Stimulated activated CD8-positive, alpha-beta memory T cell treated with anti-CD3 and anti-CD28 coated beads, Interleukin-15, amount 100 ng/mL, for 1 hour (primary cell): ENCODE data around the gene NPAS2.

ENCODE experiments used
- DNase-seq: peaks from one replicate; pipeline ENCODE4 v3.0.0-alpha.2; 2020; ENCODE audit warnings: low read depth

The NPAS2 gene

DNA sequence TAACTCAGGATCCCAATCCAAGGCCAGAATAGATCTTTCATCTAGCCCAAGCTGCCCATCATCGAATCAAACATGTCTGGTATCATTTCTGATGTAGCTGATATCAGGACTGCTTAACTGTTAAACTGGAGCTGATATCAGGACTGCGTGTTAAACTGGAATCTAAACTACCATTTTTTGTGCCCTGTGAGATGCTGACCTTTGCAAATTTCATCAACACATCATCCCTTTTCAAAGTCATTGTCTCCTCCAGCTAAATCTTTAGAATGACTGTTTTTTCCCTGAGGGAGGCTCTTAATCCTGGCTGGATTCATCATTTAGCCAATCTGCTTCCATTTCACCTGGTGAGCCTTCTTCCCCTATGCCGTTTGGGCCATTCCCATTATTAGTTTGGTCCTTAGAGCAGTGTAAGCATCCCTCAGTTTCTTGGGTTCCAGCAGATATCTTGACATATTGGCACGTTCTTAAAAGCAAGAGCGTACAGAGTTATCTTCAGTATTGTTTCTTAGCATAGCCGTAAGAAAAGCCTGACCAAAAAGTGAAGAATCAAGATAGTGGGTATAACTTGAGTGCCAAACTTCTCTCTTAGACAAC lies 194.4 kb downstream of the NPAS2 start:
- DNase-seq = no peak

DNA sequence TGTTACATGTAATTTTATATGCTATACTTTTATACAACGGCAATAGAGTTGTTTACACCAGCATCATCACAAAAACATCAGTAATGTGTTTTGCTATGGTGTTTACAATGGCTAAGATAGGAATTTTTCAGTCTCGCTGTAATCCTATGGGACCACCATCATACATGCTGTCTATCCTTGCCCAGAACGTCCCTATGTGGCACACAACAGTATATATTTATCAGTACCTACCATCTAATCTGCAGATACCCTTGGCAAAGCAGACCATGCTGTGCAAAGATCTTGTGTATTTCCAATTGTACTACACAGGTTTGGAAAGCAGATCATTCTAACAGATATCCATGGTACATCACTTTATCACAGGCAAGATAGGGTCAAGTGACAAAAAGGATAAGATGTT lies 197.4 kb downstream of the NPAS2 start:
- DNase-seq = no peak

DNA sequence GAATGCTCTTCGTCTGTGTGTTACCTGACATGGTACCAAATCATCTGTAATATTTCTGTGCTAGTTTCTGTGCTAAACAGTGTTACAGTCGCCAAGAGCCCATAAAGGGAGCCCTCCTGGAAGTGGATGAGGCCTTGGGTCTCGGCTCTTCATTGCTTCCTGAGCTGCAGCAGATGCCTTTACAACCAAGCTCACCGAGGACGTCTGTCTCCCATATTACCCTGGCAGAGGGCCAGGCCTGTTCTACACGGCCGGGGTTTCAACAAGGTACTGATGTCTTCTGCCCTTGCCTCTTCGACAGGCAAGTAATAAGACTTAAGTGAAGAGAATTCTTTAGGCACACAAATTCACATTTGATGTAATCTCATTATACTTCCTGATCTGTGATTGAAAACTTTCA lies 199.0 kb downstream of the NPAS2 start:
- DNase-seq = no peak

DNA sequence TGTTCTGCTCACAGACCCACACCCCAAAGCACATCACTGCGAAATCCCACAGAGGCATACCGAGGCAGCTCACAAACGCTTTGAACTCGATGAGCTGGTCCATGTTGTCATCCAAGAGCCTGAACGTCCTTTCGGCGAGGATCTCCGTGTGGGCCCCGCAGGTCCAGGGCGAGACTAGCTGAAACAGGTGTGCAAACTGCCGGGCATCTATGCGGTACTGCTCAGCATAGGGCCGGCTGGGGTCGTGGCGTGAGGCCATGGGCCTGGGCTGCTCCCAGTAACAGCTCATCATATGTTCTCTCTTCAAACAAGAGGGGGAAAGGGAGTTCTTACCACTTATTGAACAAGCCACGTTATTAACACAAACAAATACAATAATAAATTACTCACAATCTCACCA lies 202.3 kb downstream of the NPAS2 start:
- no peak for DNase-seq

DNA sequence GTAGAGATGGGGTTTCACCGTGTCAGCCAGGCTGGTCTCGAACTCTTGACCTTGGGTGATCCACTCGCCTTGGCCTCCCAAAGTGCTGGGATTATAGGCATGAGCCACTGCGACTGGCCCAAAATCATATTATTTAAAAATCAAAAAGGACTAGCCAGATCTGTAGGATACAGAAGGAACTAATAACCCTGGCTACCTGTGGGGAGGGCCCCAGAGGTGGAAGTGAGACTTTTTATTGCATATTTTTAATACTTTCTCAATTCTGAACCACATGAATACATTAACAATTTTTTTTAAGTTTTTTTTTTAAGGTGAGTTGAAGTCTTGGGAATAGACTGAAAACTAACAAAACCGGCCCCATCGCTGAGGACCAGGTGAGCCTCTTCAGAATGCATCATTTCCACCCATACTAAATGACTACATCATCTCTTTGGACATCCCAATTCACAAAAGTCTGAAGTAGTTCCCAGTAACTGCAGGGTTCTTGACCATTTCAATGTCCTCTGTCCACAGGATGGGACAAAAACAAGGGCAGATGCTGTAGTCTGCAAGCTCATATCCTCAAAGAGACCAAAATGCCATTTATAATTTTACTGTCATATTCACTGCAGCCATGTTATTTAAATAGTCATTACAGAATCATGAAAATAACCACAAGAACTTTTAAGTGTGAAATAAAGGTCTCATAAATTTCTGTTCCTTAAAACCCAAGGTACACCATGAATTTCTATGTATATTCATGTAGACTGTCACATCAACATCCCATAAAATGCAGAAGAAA lies 203.6 kb downstream of the NPAS2 start:
- DNase-seq = no peak

DNA sequence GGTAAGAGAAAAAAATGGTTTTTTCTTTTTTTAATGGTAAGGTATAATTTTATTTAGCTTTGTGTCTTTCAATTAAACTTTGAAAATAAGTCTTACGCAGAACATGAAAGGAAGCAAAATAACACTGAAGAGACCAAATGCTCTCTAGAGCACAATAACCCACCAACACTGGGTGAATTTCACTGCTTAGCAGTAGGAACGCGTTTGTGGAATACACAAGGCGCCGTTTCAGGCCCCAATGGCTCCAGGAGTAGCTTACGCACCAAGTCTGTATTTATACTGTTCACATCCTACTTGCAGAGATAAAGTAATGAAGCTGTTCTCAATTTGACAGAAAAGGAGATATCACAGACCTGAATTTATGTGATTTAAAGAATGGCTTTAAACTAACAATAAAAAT lies 205.6 kb downstream of the NPAS2 start:
- DNase-seq = no peak

DNA sequence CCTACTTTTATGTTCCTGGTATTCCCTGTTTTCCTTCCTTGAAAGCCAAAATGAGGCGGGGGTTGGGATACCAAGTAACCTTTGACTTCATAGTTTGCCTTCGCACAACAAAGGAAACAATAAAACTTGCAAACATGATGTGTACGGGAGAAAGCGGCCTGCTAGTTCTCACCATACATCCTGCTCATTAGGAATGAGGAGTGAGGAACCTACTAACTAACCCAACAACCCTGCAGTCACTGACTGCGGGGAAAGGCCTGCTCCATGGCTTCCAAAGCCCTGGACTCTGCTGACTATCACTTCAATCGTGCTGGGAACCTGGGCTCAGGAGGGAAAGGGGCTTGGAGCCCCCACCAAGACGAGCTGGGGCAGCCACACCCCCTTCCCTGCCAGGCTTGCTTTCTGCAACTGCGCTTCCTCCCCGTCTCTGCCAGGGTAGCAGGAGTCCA lies 206.3 kb downstream of the NPAS2 start:
- DNase-seq = no peak

DNA sequence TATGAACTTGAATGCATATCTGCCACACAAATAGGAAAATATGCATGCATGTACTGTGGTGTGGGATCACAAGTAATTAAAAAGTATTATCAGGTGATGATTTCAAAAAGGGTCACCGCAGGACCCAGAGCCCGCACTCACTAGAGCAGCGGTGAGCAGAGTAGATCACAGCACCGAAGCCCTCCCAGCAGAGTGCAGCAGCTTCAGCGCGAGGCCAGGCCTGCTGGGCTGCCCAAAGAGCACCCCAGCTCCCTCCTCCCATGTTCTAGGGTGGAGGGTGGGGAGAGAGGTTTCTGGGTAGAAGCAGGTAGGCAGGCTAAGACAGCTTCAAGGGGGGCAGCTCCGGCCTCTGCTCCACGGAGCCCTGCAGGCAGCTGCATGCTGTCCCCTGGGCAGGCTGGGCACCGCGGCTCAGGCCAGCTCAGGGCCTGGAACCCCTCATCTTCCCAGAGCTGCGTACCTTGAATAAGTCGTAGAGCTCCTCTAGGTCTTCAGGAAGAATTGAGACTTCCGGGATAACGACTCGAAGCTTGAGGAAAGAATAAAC lies 207.1 kb downstream of the NPAS2 start:
- no peak for DNase-seq

DNA sequence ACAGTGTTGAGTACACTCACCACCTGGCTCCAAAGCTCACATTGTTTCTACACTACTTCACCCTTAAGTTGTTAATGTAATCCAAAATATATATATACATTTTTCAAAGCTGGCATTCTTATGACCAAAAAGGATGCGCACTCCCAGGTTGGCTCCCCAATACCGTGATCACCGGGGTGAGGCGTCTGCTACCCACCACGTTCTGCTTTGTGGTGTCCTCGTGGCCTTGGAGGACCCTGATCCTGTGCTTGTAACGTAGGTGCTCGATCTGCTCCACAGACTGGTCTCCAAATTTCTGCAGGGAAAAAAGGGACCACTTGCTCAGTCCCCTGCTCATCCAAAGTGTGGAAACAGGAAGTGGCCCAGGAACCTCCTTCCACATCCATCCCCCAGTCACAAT lies 207.9 kb downstream of the NPAS2 start:
- DNase-seq = no peak

DNA sequence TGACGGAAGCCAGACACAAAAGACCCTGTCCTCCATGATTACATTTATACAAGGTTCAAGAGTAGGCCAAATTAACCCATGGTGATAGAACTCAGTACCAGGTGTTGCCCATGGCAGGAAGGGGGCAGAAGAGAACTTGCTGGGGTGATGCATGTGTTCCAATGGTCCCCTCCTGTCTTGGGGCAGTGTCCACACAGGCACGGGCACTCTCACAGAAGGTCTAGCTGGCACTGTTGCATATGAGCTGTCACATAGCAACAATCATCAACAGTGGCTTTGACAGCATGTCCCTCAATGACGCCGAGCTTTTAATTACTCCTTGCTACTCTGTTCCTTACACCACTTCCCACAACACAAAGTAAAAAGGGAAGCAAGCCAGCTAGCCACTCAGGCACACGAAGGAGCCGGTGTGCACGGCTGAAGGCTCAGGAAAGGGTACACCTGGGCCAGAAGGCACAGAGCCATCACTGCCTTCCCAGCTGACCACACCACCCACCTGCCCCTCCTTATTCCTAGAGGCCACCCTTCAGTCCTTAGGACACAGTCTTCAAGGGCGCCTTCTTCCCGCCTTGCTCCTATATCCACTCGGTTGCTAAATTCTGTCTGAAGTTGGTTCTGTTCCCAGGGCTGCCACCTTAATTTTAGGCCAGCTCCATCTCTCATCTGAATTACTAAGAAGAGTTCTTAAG lies 211.1 kb downstream of the NPAS2 start:
- no peak for DNase-seq

DNA sequence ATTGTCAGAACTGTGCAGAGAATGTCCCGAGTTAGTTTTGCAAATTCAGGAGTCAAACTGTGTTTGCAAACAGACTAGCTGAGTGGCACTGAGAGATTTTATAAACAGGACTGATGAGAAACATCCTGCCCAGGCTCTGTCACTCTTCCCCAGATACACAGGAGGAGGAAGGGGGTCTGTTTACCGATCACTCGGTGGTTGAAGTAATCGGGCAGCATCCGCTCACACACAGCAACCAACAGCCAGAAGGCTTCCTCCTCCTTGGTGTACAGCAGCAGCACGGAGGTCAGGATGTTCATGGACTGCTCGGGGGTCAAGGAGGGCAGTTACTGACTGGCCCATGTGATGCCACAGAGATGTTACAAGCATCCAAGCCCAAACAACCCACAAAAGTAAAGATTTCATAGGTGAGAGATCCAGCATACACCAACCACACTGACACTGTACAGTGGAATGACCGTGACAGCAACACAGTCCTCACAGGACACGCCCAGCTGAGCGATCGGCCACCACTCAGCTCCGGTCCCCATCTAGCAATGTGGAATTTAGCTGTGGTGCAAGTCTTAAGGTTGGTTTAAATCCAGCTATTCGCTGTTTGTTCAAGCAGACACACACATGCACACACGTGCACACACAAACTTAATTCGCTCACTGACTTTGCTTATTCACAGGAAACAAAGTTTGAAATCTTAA lies 212.3 kb downstream of the NPAS2 start:
- no peak for DNase-seq

DNA sequence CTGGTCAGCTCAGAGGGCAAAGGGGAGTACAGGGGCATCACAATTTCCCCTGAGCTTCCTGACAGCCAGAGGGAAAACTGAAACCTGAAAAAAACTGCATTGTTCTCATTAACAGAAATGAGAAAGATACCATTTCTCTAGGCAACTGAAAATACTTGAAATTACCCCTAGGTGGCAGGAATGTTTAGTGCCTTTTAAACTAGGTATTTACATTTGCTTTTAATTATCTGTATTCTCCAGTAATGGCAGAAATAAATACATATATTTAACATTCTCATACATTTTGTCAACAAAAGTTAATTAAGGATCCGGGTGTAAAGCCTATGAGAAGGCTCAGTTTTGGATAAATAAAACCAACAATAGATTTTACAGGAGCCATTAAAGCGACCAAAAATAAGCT lies 216.6 kb downstream of the NPAS2 start:
- DNase-seq = no peak

DNA sequence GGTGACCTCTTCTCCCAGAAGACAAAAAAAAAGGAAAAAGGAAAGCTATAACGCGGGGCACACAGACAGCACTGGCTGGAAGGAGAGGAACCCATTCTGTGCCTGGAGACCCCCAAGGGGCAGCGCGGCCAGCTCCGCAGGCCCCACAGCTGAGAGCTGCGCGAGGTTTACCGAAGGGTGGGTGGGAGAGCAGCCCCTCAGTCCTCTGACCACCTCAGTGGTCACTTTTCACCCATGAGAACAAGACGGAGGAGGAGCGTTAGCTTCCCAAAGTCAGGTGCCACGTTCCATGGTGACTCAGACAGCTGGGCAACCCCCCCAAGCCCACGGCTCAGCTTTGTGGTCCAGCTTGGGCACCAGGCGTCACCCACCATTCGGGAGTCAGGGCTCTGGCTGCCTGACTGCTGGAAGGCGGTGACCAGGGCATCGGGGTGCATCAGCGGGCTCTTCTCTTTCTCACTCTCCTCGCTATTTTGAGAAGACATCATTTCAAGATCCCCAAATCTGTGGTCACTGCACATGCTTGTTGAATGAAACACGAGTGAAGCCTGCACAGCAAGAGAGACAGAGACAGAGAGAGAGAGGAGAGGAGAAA lies 217.3 kb downstream of the NPAS2 start:
- no peak for DNase-seq

DNA sequence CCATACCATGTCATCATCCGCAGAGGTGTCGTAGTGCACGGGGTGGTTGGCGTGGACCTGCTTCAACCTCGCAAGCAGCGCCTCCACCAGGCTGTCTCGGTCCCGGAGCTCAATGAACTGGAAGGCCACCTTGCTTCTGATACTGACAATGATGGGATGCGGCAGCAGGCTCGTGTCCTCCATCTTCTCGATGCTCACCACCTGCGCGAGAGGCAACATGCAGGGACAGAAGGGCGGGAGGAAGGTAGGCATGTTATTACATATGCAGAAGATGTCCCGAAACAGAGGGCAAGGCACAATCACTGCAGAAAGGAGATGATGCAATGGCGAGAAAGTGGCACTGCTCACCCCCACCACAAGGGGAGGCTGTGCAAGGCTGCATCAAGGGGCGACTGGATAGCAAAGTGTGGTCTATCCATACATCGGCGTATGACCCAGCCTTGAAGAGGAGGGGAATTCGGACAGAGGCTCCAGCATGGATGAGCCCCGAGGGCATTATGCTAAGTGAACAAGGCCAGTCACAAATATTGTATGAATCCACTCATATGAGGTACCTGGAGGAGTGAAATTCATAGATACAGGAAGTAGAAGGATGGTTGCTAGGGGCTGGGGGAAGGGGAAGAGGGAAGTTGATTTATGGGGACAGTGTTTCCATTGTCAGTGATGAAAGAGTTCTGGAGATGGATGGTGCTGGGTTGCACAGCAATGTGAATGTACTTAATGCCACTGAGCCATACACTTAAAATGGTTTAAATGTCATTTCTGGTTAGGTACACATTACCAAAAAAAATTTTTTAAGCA lies 218.7 kb downstream of the NPAS2 start:
- no peak for DNase-seq

DNA sequence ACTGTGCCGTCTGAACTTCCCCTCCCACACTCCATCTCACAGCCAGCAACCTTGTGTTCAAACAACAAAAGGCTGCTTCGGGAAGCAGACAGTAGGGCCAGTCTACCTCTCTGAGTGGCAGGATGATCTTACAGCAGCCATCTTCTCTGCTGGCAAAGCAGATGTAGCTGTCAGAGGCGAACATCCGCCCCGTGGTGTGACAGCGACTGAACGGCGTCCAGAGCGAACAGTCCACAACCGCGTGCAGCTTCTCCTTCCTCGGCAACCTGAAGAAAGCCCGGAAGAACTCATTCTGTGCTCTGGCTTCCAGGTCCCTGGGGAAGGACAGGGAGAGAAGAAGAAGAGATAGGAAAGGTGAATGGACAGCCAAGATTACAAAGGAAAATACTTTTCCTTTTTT lies 220.1 kb downstream of the NPAS2 start:
- DNase-seq = no peak

DNA sequence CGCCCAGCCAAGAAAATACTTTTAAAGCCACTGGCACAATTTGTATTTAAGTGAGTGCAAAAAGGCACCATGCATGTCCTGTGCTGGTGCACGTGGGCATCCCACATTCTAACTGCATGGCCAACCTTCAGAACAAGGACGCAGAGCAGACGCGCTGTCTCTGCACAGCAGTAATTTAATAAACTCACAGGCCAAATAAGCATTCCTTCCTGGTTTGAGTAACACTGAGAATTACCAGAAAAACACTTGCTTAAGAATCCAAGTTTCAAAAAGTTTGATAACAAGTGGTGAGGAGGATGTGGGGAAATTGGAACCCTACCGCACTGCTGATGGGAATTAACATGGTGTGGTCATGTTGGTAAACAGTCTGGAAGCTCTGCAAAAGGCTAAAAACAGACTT lies 220.8 kb downstream of the NPAS2 start:
- DNase-seq = no peak

DNA sequence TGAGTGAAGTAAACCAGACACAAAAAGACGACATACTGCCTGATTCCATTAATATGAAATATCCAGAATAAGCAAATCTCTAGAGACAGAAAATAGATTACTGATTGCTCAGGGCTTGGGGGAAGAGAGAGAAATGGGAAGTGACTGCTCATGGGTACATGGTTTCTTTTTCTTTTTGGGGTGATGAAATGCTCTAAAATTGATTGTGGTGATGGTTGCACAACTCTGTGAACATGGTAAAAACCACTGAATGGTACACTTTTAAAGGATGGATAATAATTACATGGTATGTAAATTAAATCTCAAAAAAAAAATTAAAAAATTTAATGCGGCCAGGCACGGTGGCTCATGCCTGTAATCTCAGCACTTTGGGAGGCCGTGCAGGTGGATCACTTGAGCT lies 221.5 kb downstream of the NPAS2 start:
- no peak for DNase-seq

DNA sequence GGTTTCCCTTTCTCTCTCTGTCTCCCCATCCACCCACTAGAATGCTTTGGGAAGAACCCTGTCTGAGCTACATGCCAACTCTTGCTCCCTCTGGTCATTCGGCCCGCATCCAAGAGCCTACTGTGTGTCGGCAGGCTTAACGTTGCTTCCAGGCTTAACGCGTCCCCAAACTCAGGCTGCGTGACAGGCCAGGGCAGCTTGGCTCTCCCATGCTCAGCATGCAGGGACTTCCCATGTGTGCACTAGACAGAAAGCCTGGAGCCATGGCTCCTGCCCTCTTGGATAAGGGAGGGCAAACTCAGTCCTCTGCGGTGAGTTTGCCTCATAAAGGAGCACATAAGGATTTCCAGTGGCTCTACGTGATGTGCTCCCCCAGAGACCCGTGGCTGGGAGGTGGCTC lies 225.4 kb downstream of the NPAS2 start:
- no peak for DNase-seq
